ENCODE results near the gene MSMB.
"Not testable (repeated sequence)": the region's sequence is repeated elsewhere in the genome, so short reads cannot be mapped to it uniquely, and the experiment has no call there.

MSMB gene, protein sequence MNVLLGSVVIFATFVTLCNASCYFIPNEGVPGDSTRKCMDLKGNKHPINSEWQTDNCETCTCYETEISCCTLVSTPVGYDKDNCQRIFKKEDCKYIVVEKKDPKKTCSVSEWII

DNA sequence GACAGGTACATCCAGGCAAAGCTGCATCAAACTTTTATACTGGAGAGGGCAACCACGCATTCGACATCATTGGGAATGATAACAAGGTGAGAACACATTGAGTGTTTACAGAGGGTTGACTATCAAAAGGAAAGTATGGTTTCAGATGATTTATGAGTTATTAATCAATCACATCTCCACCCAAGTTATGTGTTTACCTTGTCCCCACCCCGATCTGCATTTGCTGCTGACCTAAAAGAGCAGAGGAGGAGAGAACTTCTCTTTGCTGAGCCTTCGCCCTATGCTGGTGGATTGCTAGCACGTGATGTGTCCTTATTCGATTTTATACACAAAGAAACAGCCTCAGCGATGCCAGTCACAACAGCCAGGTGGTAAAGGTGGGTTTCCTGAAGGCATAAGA is at the start of gene MSMB:
MSMB (minus strand) TSS at position 9 of the 400 bp plus-strand sequence. CDS start 32 bp downstream, outside the sequence.
- DNase-seq = no peak

DNA sequence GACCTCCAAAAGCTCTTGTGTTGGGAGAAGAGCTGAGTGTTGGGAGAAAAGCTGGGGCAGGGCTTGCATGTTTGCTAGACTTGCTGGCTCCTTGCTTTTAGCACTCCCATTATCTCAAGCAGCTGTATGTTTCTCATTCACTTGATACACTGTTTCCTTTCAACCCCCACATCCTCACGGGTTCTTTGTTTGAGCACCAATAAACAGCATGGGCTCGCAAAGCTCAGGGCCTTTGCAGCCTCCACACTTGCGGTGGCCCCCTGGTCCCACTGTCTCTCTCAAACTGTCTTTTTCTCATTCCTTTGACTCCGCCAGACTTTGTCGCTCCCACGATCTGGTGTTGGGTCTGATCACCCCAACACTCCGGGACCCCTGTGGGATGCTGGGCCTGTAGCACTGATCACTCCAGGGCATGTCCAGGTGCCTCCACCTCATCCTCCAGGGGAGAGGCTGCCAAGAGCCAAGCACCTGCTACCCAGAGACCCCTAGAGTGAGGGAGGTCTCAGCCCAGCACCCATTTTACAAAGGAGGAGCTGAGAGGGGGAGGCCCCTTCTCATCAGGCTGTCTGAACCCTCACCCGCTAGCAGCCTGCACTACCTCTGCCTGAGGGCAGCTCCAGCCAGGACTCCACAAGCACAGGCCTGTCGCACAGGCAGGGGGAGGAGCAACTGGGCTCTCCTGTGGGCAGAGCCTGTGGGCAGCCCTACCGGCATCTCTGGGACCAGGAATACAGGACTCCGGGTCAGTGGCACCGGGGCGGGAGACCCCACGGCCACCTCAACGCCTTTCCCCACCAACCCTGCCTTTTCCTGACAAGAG is 49.1 kb upstream of the MSMB start:
- no peak for DNase-seq

DNA sequence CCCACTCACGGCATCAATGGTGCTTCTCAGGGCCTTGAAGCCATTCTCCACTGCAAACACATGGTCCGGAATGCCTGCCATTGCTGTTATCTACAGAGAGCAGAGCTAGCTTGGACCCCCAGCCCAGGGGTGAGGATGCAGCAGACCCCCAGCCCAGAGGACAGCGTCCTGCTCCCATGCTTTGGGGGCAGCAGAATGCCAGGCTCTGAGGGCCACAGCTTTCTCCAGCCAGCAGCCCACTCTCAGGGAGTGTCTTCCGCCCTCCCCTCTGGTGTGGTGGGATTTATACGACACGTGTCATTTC is 48.1 kb upstream of the MSMB start:
- no peak for DNase-seq

DNA sequence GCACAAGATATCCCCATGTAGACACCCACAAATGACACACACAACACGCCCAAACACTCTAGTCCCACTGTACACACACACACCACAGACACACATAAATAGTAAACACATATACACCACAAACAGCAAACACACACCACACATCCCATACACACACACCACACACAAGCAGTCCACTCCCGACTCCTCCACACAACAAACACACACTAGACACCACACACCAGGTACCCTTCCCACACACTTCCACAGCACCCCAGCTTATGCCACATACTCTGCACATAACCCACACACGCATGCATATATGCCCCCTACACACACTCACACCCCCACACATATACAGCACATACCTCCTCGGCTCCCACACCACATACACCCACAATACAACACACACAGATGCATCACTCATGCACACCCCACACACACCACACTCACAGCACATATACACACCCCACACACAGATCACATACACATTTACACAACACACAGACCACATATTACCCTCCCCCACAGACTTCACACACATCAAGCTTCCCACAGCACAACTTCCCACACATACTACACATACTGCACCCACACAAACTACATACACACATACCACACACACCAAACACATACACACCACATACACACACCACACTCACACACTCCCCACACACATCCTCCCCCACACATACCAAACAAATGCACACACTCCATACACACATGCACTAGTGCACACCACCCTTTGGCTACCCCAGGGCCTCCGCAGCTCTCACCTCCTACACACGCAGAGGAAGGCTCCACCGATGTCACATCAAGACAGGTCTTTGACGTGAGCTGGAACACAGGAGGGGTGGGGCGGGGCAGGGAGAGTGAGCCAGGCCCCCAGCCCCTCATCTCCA is 47.5 kb upstream of the MSMB start:
- DNase-seq = not testable (repeated sequence)

DNA sequence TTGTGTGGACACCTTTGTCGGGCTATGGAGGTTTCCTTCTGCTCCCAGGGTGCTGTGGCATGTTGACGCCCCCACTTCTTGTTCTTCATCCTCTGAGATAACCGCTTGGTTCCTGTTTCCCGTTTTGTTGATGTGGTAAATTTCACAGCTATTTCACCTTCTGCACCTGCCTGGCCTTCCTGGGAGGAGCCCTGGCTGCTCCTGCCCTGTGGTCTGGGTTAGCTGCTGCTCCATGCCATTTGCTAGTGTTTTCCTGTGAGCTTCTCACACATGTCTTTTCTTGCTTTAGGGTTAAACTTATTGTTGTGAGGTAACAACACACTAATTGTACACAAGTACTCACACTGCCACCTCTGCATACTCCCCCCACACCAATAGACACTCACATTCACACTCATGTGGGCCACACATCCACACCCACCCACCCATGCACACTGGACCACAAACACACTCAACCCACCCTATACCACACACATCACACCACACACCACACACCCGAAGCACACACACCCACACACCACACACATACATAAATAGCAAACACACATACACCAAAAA is 46.5 kb upstream of the MSMB start:
- no peak for DNase-seq

DNA sequence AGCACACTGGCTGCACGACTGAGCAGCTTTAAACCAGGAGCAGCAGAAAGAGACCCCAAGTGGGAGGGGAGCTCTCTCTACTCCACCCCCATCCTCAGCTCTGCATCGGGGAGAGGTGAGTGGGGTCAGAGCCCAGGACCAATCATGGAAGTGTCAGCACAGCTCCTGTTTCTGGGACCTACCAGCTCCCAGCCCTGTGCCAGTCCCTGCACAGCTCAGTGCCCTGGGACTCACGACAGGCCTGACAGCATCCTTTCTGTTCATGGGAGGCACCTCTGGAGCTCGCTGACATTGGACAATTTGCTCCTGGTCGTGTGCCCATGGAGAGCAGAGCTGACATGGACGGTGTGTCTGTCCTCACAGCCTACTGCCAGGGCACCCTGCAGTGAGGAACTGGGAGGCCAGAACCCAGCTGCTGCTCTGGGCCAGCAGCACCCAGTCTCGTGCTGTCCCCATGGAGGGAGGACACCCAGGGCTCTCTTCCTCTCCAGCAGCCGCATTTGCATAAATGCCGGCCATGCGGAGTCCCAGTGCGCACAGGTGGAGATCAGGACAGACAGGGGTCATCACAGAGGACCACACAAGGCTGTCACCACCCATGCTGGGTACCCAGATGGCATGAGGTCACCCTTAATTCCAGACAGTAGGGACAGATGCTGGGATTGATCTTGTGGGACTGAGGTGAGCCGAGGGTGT is 45.9 kb upstream of the MSMB start:
- DNase-seq = no peak

DNA sequence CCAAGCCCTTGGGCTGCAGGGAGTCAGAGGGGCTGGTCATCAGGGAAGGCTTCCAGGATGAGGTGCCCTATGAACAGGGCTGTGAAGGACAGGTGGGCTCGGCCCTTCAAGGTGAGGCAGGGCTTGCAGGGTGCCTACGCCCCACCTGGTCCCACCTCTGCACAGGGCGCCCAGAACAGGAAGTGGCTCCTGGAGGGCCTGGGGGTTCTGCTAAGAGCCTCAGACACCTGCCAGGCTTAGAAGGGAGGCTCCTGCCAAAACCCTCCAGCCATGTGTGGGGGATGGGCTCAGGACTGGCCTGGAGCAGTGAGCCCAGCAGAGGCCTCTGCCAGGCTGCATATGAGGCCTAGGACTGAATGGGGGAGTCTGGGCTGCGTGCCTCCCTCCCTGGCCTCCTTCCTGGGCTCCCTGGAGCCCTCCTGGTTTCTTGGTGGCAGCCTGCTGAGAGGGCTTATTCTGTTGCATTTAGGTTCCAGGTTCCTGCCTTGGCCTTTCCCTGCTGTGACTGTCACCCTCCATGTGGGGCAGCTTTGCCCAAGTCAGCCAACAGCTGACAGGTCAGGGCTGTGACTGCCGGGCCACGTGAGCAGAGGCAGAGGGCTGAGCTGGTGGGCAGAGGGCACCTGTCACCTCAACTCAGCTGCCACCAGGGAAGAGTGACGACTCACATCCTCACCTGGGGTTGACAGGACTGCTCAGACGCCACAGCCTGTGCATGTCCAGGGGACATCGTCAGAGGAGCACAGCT is 45.2 kb upstream of the MSMB start:
- no peak for DNase-seq

DNA sequence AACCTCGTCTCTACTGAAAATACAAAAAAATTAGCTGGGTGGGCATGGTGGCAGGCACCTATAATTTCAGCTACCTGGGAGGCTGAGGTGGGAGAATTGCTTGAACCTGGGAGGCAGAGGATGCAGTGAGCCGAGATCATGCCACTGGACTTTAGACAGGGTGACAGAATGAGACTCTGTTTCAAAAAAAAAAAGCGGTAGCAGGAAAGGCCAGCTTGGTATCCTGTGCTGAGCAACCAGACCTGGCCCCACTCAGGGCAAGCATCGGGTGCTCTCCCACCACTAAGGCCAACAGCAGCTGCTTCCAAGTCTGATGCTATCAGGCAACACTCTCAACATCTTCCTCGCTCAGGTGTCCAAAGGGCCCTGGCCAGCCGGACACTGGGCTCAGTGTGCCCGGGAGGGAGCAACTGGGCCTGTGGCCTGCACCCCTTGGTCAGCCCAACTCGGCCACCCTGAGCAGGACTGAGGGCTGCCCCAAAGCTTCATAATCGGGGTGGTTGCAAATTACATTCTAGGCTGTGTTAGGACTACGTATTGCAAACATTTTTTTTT is 44.3 kb upstream of the MSMB start:
- no peak for DNase-seq

DNA sequence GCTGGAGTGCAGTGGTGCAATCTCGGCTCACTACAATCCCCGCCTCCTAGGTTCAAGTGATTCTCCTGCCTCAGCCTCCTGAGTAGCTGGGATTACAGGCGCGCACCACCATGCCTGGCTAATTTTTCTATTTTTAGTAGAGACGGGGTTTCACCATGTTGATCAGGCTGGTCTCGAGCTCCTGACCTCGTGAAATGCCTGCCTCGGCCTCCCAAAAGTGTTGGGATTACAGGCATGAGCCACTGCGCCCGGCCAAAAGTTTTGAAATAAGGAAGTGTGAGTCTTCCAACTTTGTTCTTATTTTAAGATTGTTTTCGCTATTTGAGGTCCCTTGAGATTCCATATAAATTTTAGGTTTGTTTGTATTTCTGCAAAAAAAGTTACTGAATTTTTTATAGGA is 41.3 kb upstream of the MSMB start:
- DNase-seq = not testable (repeated sequence)

DNA sequence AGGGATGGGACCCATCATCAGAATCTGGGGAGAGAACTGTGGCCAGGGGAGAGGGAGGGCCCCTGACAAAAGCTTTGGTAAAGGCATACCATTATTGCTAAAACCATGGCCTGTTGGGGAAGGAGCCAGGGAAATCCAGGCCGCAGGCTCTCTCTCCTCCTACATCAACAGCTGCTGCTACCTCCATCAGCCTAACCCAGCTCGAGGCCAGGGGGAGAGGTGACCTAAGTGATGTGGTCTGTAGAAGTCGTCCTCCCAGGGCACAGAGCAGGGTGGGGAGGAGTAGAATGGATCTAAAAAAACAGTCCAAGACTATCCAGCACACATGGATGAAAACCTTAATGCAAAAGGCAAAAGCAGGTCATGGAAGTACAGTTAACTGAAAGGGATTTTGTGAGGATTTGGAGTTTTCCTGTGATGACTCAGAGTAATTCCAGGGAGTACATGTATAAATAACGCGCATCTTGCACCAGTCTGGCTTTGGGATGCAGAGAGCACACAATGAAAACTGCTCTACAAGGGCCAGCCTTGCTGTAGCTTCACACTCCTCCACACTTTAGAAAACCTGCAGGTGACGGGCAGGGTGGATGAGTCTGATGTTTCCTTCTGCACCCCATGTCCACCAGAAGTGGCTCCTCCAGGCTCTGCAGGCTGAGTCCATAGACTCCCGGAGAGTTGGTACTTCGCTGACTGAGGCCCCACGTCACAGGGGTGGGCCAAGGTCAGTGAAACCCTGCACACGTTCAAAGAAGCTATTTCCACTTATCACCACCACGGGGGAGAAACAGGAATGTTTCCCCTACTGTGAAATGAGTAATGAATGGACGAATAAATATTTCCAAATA is 38.5 kb upstream of the MSMB start:
- no peak for DNase-seq

DNA sequence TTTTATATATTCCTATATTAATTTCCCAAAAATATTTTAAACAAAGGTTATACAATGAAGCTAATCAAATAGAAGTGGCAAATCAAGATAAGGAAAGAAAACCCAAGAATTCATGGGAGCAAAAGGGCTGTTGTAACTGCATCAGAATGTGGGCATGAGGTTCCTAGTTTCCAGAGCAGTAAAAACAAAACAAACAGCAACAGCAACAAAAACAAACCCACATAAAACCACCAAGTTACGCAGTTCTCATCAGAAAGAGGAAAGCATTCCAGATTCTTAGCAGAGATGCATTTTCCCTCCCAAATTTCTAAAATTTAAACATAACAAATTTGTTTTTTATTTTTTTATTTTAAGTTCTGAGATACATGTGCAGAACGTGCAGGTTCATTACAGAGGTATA is 34.8 kb upstream of the MSMB start:
- no peak for DNase-seq

DNA sequence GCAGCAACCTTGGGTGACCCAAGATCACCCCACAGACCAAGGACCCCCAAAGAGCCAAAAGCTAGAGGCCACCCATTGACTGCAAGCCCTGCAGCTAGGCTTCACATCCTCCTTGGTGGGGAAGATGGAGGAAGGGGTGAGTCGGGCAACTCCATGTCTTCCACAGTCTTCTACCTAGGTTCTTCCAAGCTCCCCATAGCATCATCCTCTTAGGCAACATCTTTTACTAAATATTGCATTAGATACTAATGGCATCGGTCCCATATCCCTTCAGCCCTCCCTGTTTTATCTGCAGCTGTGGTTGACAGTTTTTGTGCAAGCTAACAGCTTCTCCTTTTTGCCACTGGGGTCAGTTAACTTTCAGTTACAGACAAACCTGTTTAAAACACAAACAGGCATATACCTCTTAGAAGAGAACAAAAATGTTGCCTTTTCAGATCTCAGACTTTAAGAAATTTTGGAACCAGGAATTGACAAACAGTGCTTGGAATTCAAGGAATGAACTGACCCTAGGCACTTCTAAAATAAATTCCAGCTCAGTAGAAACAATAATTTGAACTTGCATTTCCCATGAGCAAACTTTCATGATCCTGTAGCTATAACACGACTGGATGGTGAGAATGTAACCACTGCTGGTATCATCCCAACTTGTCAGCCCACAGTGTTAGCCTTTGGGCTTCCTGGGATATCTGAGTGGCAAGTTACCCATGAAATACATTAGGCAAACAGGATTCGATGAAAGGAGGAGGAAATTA is 33.9 kb upstream of the MSMB start:
- DNase-seq = no peak

DNA sequence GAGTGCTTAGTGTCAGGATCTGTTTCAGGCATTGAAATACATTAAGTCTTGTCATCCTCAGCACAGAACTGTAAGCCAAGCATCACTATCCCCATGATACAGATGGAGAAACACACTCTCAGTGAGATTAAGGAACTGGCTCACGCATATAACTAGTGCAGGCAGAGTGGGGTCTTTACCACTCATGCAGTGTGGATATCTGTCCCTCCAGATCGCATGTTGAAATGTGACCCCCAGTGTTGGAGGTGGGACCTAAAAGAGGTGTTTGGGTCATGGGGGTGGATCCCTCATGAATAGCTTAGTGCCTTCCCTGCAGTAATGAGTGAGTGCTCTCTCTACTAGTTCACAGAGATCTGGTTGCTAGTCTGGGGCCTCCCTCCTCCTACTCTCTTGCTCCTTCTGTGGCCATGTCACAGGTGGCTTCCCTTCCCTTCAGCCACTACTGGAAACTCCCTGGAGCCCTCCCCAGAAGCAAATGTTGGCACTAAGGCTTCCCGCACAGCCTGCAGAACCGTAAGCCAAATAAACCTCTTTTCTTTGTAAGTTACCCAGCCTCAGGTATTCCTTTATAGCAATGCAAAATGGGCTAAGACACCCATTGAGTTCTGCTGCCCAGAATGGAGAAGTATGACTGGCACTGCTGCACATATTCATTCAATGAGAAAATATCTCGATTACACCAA is 31.8 kb upstream of the MSMB start:
- DNase-seq = no peak

DNA sequence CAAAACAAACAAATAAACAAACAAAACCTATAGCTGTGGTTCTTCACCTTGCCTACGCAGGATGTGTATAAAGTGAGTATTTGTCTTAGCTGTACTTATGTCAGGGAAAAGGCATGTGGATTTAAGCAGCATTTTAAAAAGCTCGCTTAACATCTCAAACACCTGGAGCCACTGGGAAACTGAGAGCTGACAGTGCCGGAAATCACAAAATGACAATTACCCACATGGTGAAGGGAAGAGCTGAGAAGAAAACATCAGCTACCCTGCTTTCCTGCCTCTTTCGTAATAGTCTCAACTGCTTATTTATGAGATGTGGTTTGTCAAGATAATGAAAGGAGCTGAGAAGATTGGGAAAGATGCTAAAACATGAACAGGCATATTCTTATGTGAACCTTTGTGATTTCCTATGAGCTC is 31.1 kb upstream of the MSMB start:
- DNase-seq = no peak

DNA sequence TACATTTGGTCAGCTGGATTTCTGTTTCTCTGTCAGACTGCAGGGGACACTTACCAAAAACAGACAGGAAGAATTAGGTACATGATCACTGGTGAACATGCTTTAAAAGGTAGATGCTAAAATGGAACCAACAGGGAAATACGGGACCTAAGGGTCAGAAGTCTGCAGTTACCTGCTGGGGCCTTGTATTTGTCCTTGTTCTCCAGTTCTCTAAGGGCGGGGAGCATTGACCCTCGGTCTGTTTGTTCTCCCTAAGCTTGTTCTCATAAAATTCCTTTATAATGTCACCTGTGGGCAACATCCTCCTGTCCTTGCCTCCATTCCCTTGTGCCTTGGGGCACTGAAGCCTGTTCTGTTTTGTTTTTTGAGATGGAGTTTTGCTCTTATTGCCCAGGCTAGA is 29.8 kb upstream of the MSMB start:
- no peak for DNase-seq

DNA sequence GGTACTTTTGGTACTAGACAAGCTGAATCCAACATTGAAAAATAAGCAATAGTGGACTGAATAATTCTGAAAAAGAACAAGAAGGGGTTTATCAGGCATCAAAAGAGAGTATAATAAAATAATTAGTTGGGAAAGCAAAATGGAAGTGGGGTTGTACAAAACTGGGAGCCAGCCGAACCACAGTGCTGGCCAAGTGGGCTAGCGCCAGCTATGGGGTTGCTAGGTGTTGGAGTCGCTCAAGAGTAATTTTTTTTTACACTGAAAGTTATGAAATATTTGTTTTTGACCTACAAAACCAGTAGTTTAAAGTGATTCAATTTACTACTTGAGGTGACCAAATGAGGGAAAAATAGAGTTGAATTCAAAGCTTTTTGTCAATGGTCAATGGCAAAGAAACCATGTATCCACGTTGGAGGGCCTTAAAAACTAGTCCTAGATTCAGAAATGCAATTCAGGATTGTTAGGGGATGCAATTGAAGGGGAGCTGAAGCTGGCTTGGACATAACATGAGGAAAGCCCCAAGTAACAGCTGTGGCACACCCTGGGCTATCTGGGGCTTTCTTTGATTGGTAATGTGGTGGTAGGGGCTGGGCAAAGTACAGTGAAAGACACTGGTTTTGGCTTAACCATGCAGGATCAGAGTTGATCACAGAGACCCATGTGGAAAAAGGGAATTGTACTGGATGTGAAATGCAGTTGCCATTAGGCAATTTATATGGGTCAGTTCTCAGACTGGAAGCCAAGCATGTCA is 28.3 kb upstream of the MSMB start:
- DNase-seq = no peak

DNA sequence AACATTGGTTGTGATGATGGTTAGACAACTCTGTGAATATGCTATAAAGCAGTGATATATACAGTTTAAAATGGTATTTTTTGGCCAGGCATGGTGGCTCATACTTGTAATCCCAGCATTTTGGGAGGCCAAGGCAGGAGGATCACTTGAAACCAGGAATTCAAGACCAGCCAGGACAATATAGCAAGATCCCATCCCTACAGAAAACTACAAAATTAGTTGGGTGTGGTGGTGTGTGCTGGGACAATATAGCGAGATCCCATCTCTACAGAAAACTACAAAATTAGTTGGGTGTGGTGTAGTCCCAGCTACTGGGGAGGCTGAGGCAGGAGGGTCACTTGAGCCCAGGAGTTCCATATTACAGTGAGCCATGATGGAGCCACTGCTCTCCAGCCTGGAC is 27.5 kb upstream of the MSMB start:
- no peak for DNase-seq

All from amygdala (tissue), 56 donors.